ENCODE data around the gene BLOC1S1. TPM values are rescaled to one million over a fixed set of nuclear protein-coding genes. Genes with fewer than 3 reads are reported as not detected.

The BLOC1S1 gene
- total RNA-seq, 6 donors from 2014 or later: 34.6 to 255 (median 139) TPM

- no peak for DNase-seq
- H3K27me3 ChIP-seq: no peaks in the 10 kb centered on the region
- H3K4me1 ChIP-seq: no peaks in the 10 kb centered on the region
- H3K27ac ChIP-seq: no peak overlapping the region
- H3K36me3 ChIP-seq: peaks cover 20 to 66% (median 32%) of the 10 kb centered on the region in 4 donors
- no peak for ATAC-seq (ENCODE audit: low FRiP score in 2 of 2)
- H3K9me3 ChIP-seq: no peaks in the 10 kb centered on the region
- no peak overlapping the region for H3K4me3 ChIP-seq
- TF ChIP-seq, protein P1, sequence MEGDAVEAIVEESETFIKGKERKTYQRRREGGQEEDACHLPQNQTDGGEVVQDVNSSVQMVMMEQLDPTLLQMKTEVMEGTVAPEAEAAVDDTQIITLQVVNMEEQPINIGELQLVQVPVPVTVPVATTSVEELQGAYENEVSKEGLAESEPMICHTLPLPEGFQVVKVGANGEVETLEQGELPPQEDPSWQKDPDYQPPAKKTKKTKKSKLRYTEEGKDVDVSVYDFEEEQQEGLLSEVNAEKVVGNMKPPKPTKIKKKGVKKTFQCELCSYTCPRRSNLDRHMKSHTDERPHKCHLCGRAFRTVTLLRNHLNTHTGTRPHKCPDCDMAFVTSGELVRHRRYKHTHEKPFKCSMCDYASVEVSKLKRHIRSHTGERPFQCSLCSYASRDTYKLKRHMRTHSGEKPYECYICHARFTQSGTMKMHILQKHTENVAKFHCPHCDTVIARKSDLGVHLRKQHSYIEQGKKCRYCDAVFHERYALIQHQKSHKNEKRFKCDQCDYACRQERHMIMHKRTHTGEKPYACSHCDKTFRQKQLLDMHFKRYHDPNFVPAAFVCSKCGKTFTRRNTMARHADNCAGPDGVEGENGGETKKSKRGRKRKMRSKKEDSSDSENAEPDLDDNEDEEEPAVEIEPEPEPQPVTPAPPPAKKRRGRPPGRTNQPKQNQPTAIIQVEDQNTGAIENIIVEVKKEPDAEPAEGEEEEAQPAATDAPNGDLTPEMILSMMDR (IDR thresholded peaks at IDR 0.05): no peak
- no peak for TF ChIP-seq EP300 (IDR thresholded peaks at IDR 0.05)
- TF ChIP-seq POLR2AphosphoS5 (IDR thresholded peaks at IDR 0.05): no peak
- no peak for TF ChIP-seq POLR2A (IDR thresholded peaks at IDR 0.05)
These were observed 46.8 kb downstream of the BLOC1S1 start for GRCh38 chr12:55762646-55763045.

- no peak for TF ChIP-seq POLR2A (IDR thresholded peaks at IDR 0.05)
- TF ChIP-seq, protein P1 (IDR thresholded peaks at IDR 0.05): no peak
- TF ChIP-seq POLR2AphosphoS5 (IDR thresholded peaks at IDR 0.05): no peak
- no peak for TF ChIP-seq EP300 (IDR thresholded peaks at IDR 0.05)
- H3K9me3 ChIP-seq: no peaks in the 10 kb centered on the region
- no peak overlapping the region for H3K27ac ChIP-seq
- 84 to 91% methylated on average over 5 of the region's 5 CpGs for WGBS, 2 donors
- DNase-seq: no peak
- H3K27me3 ChIP-seq: no peaks in the 10 kb centered on the region
- H3K4me3 ChIP-seq: no peak overlapping the region
- peaks cover 0 to 60% (median 15%) of the 10 kb centered on the region in 4 donors for H3K36me3 ChIP-seq
- no peaks in the 10 kb centered on the region for H3K4me1 ChIP-seq
- no peak for ATAC-seq (ENCODE audit: low FRiP score in 2 of 2)
These were observed 50.0 kb downstream of the BLOC1S1 start for GRCh38 chr12:55765736-55766290.

- DNase-seq: no peak
- no peaks in the 10 kb centered on the region for H3K27me3 ChIP-seq
- ATAC-seq (ENCODE audit: low FRiP score in 2 of 2): no peak
- no peak overlapping the region for H3K4me3 ChIP-seq
- 95 to 97% methylated on average over 3 to 4 of the region's 4 CpGs for WGBS, 2 donors
- no peak overlapping the region for H3K27ac ChIP-seq
- H3K4me1 ChIP-seq: no peaks in the 10 kb centered on the region
- no peaks in the 10 kb centered on the region for H3K9me3 ChIP-seq
- H3K36me3 ChIP-seq: peaks cover under 1 to 68% (median 18%) of the 10 kb centered on the region in 4 donors
- TF ChIP-seq EP300 (IDR thresholded peaks at IDR 0.05) (no peak), POLR2AphosphoS5 (IDR thresholded peaks at IDR 0.05) (no peak), POLR2A (IDR thresholded peaks at IDR 0.05) (no peak)
- TF ChIP-seq, protein P1 (IDR thresholded peaks at IDR 0.05): no peak
These were observed 51.3 kb downstream of the BLOC1S1 start for GRCh38 chr12:55767156-55767555.

Small RNA genes within 50 kb of the gene (small RNA-seq; reads per million reads assigned to genes)
- 0 reads per million in 4 donors for gene AC009779.1
- gene RF00017: 0 reads per million in 4 donors

Other genes with a start within 250 kb of the BLOC1S1 start
- not detected for gene OR6C70, start 245.9 kb upstream of the BLOC1S1 start, total RNA-seq
- not detected for gene OR6C68, start 223.7 kb upstream of the BLOC1S1 start, total RNA-seq
- gene OR6C4, start 166.4 kb upstream of the BLOC1S1 start, total RNA-seq: not detected
- not detected for gene OR2AP1, start 143.6 kb upstream of the BLOC1S1 start, total RNA-seq
- gene OR10P1, start 79.2 kb upstream of the BLOC1S1 start, total RNA-seq: not detected
- 10 to 100 TPM in 3 of 6 donors, 1 to 10 TPM in 3; 4.6 to 30.4 (median 9.0) TPM for gene ITGA7, start 8.1 kb upstream of the BLOC1S1 start, total RNA-seq
- gene RDH5, start 4.3 kb downstream of the BLOC1S1 start, total RNA-seq: 10 to 100 TPM in 1 of 6 donors, 1 to 10 TPM in 5; 3.8 to 37.7 (median 5.6) TPM
- gene CD63, start 13.0 kb downstream of the BLOC1S1 start, total RNA-seq: 1,000 to 10,000 TPM in 3 of 6 donors, 100 to 1,000 TPM in 3; 399 to 1,448 (median 972) TPM
- gene GDF11, start 27.1 kb downstream of the BLOC1S1 start, total RNA-seq: 1 to 10 TPM; 1.0 to 6.8 (median 2.3) TPM
- 10 to 100 TPM; 39.1 to 69.3 (median 54.9) TPM for gene SARNP, start 101.7 kb downstream of the BLOC1S1 start, total RNA-seq
- 10 to 100 TPM in 5 of 6 donors, 1 to 10 TPM in 1; 9.4 to 62.9 (median 20.2) TPM for gene ORMDL2, start 102.0 kb downstream of the BLOC1S1 start, total RNA-seq
- 10 to 100 TPM; 22.0 to 40.3 (median 33.6) TPM for gene DNAJC14, start 113.5 kb downstream of the BLOC1S1 start, total RNA-seq
- 100 to 1,000 TPM in 1 of 6 donors, 10 to 100 TPM in 5; 13.6 to 122 (median 42.3) TPM for gene MMP19, start 126.9 kb downstream of the BLOC1S1 start, total RNA-seq
- gene PYM1, start 211.8 kb downstream of the BLOC1S1 start, total RNA-seq: 10 to 100 TPM; 23.0 to 47.3 (median 32.8) TPM
- gene DGKA, start 215.1 kb downstream of the BLOC1S1 start, total RNA-seq: 100 to 1,000 TPM in 1 of 6 donors, 10 to 100 TPM in 5; 16.7 to 251 (median 37.3) TPM
- gene PMEL, start 250.0 kb downstream of the BLOC1S1 start, total RNA-seq: 10 to 100 TPM in 1 of 6 donors, 1 to 10 TPM in 4, under 1 TPM in 1; 0.91 to 45.1 (median 1.5) TPM

All from upper lobe of left lung (tissue), 6 donors.